NT2/D1 (cell line): Measurements from ENCODE around the gene LYPD6.

ENCODE experiments used
- DNase-seq: peaks from one replicate; pipeline ENCODE4 v3.0.0-alpha.2; 2011; ENCODE audit warnings: low read depth, low spot score
- H3K27me3 ChIP-seq: 2 replicates; pipeline ENCODE4 v1.6.0; 2011; ENCODE audit warnings: mild to moderate bottlenecking; ENCODE audit not compliant: insufficient read length, insufficient read depth
- H3K36me3 ChIP-seq: 2 replicates; pipeline ENCODE4 v1.6.1; 2011; ENCODE audit warnings: mild to moderate bottlenecking, low read length, mixed read lengths; ENCODE audit not compliant: insufficient read depth, insufficient read length
- H3K4me1 ChIP-seq: 2 replicates; pipeline ENCODE4 v1.5.1; 2011; ENCODE audit not compliant: insufficient read depth, insufficient read length
- H3K4me3 ChIP-seq: 2 replicates; pipeline ENCODE4 v1.5.1; 2011; ENCODE audit warnings: low read depth; ENCODE audit not compliant: insufficient read length
- H3K9ac ChIP-seq: 2 replicates; pipeline ENCODE4 v1.6.0; 2011; ENCODE audit warnings: low read depth; ENCODE audit not compliant: insufficient read length
- H3K9me3 ChIP-seq: 2 replicates; pipeline ENCODE4 v1.5.1; 2011; ENCODE audit warnings: mild to moderate bottlenecking, low read length; ENCODE audit not compliant: insufficient read depth
- SUZ12 ChIP-seq: IDR thresholded peaks from 2 replicates; pipeline ENCODE4 v1.6.1; 2011; ENCODE audit not compliant: insufficient read length, insufficient read depth; ENCODE audit errors: extremely low read depth
- YY1 ChIP-seq: IDR thresholded peaks from 2 replicates; pipeline ENCODE4 v1.6.1; 2011; ENCODE audit not compliant: insufficient read length, insufficient read depth
- ZNF274 ChIP-seq: IDR thresholded peaks from 2 replicates; pipeline ENCODE4 v1.6.1; 2011; ENCODE audit warnings: mild to moderate bottlenecking, low read depth, low read length

The LYPD6 gene

GRCh38 chr2:149513461-149513860 lies 183.1 kb downstream of the LYPD6 start:
- no peaks in the 10 kb centered on the region for H3K9me3 ChIP-seq
- no peak overlapping the region for H3K4me3 ChIP-seq
- no peak overlapping the region for H3K9ac ChIP-seq
- H3K4me1 ChIP-seq, result no peaks in the 10 kb centered on the region
- DNase-seq, result no peak
- no peaks in the 10 kb centered on the region for H3K27me3 ChIP-seq
- TF ChIP-seq ZNF274 (no peak), YY1 (no peak), SUZ12 (no peak)
- H3K36me3 ChIP-seq, result no peaks in the 10 kb centered on the region
